ENCODE measurements around the gene TRIM28.

DNA sequence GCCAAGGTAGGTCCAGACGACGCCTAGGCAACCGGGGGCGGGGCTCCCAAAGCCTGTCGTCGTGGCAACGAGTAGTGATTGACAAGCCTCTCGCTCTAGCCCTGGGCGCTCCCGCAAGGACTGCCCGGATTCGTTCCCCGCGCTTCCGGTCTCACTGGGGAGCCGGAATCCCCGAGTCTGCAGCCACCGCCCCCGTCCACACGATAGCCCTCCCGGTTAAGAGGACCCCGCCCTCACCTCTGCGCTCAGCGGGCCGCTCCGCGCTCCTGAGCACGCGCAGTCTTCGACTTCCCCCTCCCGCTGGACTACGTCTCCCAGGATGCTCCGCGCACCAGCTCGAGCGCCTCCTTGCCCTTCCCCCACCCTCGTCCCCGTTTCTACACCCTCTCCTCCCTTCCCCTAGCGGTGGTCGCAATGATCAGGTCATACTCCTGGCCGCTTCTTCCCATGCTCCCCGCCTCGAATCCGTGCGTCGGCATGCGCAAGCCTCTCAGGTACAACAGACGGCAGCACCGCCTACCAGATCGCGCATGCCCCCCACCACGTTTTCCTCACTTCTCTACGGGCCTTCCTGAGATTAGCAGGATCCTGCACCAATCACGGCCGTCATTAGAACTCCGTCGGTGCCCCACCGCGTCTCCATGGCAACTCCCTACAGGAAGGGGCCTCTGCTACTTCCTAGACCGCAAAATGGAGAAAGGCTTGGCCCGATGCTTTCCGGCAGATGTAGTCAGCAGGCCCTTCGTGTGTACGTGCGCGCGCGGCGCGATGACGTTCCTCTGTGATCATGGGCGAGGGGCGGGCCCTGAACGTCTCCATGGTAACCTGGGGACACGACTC lies 29.2 kb downstream of the TRIM28 start, which contains the start of gene MZF1:
- TF ChIP-seq, protein P1, sequence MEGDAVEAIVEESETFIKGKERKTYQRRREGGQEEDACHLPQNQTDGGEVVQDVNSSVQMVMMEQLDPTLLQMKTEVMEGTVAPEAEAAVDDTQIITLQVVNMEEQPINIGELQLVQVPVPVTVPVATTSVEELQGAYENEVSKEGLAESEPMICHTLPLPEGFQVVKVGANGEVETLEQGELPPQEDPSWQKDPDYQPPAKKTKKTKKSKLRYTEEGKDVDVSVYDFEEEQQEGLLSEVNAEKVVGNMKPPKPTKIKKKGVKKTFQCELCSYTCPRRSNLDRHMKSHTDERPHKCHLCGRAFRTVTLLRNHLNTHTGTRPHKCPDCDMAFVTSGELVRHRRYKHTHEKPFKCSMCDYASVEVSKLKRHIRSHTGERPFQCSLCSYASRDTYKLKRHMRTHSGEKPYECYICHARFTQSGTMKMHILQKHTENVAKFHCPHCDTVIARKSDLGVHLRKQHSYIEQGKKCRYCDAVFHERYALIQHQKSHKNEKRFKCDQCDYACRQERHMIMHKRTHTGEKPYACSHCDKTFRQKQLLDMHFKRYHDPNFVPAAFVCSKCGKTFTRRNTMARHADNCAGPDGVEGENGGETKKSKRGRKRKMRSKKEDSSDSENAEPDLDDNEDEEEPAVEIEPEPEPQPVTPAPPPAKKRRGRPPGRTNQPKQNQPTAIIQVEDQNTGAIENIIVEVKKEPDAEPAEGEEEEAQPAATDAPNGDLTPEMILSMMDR (conservative IDR thresholded peaks at IDR 0.05 in 1 of 2, IDR thresholded peaks at IDR 0.05 in 1 of 2; ENCODE audit: extremely low read depth in 1 of 2, insufficient read depth in 1 of 2, low read depth in 1 of 2, low read length in 2 of 2) = peak in 1 of 2 donors; percentile 16
- no peak for TF ChIP-seq EZH2 (IDR thresholded peaks at IDR 0.05; ENCODE audit: borderline replicate concordance, low read length)

Measured in mammary epithelial cell (primary cell).